Subcutaneous adipose tissue (tissue), 4 donors: Measurements from ENCODE around the gene IFI30. TPM values are rescaled to one million over a fixed set of nuclear protein-coding genes. Genes with fewer than 3 reads are reported as not detected.

Source experiments
- total RNA-seq, 4 donors: library from RNA; depleted of rRNA; stranded (reverse); fragments of >200 nt; gene quantifications; one replicate each; pipeline ENCODE4 v1.1.0, GENCODE V29; 2016
- TF ChIP-seq, protein P1 (sequence below): fragments of 450-650 bp; IDR thresholded peaks from one replicate; pipeline ENCODE4 v1.5.1; 2016; ENCODE audit warnings: low read depth, mild to moderate bottlenecking, control low read depth, antibody characterized with exemption, moderate library complexity

Gene IFI30
- total RNA-seq, 4 donors from 2014 or later = 47.8 to 934 (median 110) TPM

DNA sequence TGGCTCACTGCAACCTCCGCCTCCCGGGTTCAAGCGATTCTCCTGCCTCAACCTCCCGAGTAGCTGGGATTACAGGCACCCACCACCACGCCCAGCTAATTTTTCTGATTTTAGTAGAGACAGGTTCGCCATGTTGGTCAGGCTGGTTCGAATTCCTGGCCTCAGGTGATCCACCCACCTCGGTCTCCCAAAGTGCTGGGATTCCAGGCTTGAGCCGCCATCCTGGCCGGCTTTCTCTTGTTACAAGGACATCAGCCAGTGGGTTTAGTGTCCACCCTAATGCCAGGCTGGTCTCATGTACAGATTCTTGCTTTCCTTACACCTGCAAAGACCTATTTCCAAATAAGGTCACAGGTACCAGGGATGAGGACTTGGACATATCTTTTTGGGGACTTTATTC is 13.8 kb upstream of the IFI30 start:
- TF ChIP-seq, protein P1, sequence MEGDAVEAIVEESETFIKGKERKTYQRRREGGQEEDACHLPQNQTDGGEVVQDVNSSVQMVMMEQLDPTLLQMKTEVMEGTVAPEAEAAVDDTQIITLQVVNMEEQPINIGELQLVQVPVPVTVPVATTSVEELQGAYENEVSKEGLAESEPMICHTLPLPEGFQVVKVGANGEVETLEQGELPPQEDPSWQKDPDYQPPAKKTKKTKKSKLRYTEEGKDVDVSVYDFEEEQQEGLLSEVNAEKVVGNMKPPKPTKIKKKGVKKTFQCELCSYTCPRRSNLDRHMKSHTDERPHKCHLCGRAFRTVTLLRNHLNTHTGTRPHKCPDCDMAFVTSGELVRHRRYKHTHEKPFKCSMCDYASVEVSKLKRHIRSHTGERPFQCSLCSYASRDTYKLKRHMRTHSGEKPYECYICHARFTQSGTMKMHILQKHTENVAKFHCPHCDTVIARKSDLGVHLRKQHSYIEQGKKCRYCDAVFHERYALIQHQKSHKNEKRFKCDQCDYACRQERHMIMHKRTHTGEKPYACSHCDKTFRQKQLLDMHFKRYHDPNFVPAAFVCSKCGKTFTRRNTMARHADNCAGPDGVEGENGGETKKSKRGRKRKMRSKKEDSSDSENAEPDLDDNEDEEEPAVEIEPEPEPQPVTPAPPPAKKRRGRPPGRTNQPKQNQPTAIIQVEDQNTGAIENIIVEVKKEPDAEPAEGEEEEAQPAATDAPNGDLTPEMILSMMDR = no peak

DNA sequence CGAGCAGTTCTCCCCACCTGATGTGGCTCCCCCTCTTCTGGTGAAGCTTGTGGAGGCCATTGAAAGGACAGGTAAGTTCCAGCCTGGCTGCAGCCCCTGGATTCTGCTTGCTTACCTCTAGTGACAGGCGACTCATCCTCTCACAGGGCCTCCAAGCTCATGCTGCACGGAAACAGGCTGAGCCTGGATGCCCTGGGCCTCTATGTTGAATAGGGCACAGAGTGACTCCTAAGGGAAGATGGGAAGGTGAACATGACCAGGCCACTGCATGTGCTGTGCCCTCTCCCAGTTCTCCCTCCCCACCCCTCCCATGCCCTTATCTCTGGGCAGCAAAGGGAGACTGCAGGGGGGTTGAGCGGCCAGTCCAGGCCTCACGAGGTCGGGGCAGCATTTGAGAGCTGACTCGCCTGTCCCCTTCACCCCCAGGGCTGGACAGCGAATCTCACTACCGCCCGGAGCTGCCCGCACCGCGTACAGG is 13.1 kb upstream of the IFI30 start:
- TF ChIP-seq, protein P1 = no peak

DNA sequence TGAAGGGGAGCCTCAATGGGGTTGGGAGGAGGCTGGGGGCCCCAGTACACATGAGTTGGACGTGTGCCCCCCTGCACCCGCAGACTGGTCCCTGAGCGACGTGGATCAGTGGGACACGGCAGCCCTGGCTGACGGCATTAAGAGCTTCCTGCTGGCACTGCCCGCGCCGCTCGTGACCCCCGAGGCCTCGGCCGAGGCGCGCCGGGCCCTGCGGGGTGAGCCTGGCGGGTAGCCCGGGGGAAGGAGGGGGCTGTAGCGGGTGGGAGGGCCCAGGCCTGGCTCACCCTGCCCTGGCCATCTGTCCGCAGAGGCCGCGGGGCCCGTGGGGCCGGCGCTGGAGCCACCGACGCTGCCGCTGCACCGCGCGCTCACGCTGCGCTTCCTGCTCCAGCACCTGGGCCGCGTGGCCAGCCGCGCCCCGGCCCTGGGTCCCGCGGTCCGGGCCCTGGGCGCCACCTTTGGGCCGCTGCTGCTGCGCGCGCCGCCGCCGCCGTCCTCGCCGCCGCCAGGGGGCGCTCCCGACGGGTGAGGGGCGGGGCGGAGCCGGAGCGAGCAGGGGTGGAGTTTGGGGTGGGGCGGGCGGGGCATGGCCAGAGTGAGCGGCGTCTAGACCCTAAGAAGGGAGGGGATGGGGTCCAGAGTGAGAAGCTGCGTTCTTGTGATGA is 12.5 kb upstream of the IFI30 start:
- TF ChIP-seq, protein P1 = no peak

DNA sequence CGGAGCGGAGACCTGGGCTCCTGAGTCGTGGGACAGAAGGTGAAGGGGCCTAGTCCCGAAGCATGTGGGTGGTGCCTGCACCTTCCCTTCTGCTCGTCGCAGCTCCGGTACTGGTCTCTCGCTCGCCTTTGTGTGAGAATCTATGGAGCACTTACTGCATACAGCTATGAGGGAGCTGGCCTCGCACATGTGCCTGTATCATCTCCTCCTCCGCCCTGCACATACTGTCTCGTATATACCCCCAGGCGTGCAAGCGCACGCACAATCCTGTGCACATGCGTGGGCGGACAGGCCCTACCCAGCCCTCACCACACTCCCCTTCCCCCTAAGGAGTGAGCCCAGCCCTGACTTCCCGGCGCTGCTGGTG is 12.0 kb upstream of the IFI30 start:
- TF ChIP-seq, protein P1 = no peak

DNA sequence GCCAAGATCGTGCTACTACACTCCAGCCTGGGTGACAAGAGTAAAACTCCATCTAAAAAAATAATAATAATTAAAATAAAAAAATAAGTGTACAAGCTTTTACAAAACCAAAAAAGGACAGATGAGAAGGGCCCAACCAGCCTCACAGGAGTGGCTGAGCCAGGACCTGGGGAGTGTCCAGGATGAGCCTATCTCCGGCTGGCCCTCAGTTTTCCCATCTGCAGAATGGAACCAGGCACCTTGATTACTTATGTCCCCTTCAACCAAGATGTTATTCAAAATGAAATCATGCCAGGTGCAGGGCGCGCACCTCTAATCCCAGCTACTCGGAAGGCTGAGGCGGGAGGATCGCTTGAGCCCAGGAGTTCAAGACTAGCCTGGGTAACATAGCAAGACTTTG is 9.5 kb upstream of the IFI30 start:
- TF ChIP-seq, protein P1 = no peak

DNA sequence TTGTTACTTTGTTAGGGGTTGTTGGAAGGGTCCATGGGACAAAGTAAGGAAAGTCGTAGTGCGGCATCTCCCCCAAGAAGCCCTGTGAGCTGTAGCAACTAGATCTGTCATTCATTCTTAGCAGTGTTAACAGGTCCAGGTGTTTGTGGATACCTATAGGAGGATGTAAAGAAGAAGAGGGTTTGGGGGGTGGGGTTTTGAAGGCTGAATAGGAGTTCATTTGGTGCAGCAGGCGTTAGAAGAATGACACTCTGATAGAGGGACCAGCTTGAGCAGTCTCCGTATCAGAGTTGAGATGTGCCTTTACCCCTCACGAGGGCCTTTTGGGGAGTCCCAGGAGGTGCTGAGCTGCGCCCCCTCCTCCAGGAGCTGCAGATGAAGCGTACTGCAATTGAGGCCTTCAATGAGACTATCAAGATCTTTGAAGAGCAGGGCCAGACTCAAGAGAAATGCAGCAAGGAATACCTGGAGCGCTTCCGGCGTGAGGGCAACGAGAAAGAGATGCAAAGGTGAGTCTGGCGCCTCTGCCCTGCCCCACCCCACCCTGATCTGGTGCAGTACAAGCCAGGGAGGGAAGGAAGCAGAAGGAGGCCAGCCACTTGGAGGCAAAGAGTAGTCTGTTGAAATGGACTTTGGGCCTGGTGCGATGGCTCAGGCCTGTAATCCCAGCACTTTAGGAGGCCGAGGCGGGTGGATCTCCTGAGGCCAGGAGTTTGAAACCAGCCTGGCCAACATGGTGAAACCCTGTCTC is 7.6 kb upstream of the IFI30 start:
- TF ChIP-seq, protein P1 = no peak

DNA sequence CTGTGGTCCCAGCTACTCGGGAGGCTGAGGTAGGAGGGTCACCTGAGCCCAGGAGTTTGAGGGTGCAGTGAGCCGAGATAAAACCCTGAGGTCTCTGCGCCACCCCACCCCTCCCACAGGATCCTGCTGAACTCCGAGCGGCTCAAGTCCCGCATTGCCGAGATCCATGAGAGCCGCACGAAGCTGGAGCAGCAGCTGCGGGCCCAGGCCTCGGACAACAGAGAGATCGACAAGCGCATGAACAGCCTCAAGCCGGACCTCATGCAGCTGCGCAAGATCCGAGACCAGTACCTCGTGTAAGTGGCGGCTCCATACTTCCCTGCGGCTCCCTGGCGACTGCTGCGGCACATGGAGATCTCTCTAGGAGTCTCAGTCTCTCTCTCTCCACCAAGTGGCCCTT is 6.6 kb upstream of the IFI30 start:
- TF ChIP-seq, protein P1 = no peak
